Measurements from ENCODE around the gene SENP6. TPM values are rescaled to one million over a fixed set of nuclear protein-coding genes. Genes with fewer than 3 reads are reported as not detected.

Gene SENP6
- total and polyA plus RNA-seq, 2 donors (not counting 1 experiment from before 2014, with no cell fraction given), result 30.8 to 161 TPM

DNA sequence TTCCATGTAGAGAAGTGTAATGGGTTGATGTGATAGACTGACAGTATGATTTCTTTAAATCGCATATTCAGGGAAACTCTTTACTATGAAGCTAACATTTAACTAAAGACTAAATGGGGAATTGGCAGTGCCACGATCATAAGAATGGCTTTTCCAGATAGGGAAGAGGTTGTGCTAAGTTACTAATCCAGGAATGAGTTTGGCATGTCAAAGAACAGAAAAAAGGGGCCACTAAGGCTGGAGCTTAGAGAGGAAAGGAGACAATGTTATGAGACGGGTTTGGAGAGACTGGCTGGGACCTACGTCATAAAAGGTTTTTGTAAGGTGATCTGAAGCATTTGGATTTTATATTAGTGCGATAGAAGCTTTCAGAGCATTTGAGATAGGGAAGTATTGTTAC, 40.6 kb downstream of the SENP6 start:
- H3K9me3 Mint-ChIP-seq (ENCODE audit: insufficient read depth), result no peaks in the 10 kb centered on the region
- Histone ChIP-seq H3K27me3 (replicated peaks in 1 of 4; ENCODE audit: control extremely low read depth in 1 of 4, control insufficient read depth in 3 of 4, insufficient read depth in 4 of 4, low read length in 3 of 4) (no peaks in the 10 kb centered on the region), H3K9ac (ENCODE audit: low read length) (no peak overlapping the region), H3K36me3 (replicated peaks in 1 of 2; ENCODE audit: control extremely low read depth in 1 of 2, control insufficient read depth in 1 of 2, extremely low read depth in 1 of 2, insufficient read depth in 2 of 2, low read length in 1 of 2) (peaks cover 15 to 29% of the 10 kb centered on the region in 2 experiments), H3K4me2 (replicated peaks; ENCODE audit: low read depth, low read length, poor library complexity, severe bottlenecking) (no peak overlapping the region), H3K9me3 (ENCODE audit: control extremely low read depth in 1 of 3, control insufficient read depth in 2 of 3, insufficient read depth in 1 of 3, low read length in 2 of 3) (no peaks in the 10 kb centered on the region), H2AFZ (ENCODE audit: insufficient read depth, low read depth, low read length, poor library complexity, severe bottlenecking) (no peak overlapping the region), H3K4me1 (ENCODE audit: control insufficient read depth in 2 of 2, insufficient read depth in 2 of 2, low read length in 2 of 2) (no peaks in the 10 kb centered on the region), H3K27ac (ENCODE audit: low read length in 2 of 2) (no peak overlapping the region), H4K20me1 (ENCODE audit: control insufficient read depth, insufficient read depth, low read length, poor library complexity, severe bottlenecking) (no peaks in the 10 kb centered on the region), H3K79me2 (ENCODE audit: control insufficient read depth, insufficient read depth, low read length) (peaks cover 10% of the 10 kb centered on the region), H3K4me3 (ENCODE audit: control extremely low read depth in 1 of 5, extremely low read depth in 1 of 5, insufficient read depth in 1 of 5, low read depth in 2 of 5, low read length in 4 of 5) (no peak overlapping the region)
- intact Hi-C loops (cut with micrococcal nuclease), result no loop called here
- H3K4me1 Mint-ChIP-seq, result no peaks in the 10 kb centered on the region
- H3K27ac Mint-ChIP-seq, result no peak overlapping the region
- H3K27me3 Mint-ChIP-seq, result no peaks in the 10 kb centered on the region
- WGBS (ENCODE audit: insufficient coverage), result 98% methylated on average over 4 of the region's 5 CpGs
- ATAC-seq (ENCODE audit: low read depth) (no peak), DNase-seq (no peak)
- H3K4me3 Mint-ChIP-seq, result no peak overlapping the region
- CTCF ChIA-PET, result no interaction called here
- TF ChIP-seq, protein P1, sequence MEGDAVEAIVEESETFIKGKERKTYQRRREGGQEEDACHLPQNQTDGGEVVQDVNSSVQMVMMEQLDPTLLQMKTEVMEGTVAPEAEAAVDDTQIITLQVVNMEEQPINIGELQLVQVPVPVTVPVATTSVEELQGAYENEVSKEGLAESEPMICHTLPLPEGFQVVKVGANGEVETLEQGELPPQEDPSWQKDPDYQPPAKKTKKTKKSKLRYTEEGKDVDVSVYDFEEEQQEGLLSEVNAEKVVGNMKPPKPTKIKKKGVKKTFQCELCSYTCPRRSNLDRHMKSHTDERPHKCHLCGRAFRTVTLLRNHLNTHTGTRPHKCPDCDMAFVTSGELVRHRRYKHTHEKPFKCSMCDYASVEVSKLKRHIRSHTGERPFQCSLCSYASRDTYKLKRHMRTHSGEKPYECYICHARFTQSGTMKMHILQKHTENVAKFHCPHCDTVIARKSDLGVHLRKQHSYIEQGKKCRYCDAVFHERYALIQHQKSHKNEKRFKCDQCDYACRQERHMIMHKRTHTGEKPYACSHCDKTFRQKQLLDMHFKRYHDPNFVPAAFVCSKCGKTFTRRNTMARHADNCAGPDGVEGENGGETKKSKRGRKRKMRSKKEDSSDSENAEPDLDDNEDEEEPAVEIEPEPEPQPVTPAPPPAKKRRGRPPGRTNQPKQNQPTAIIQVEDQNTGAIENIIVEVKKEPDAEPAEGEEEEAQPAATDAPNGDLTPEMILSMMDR (IDR thresholded peaks at IDR 0.05), result no peak
- TF ChIP-seq EZH2 (IDR thresholded peaks at IDR 0.05; ENCODE audit: borderline replicate concordance, insufficient read depth, low read depth, low read length, poor library complexity, severe bottlenecking), result no peak
- POLR2A ChIA-PET, result no interaction called here

- ChIA-PET CTCF (no interaction called here), POLR2A (no interaction called here)
- no CpG with 5 or more reads among the region's 1 CpG for WGBS (ENCODE audit: insufficient coverage)
- H3K27me3 ChIP-seq (replicated peaks in 1 of 4; ENCODE audit: control extremely low read depth in 1 of 4, control insufficient read depth in 3 of 4, insufficient read depth in 4 of 4, low read length in 3 of 4), result no peaks in the 10 kb centered on the region
- intact Hi-C loops (cut with micrococcal nuclease), result no loop called here
- no peaks in the 10 kb centered on the region for H3K27me3 Mint-ChIP-seq
- ATAC-seq (ENCODE audit: low read depth) (no peak), DNase-seq (no peak)
- TF ChIP-seq, protein P1 (IDR thresholded peaks at IDR 0.05), result no peak
- no peak for TF ChIP-seq EZH2 (IDR thresholded peaks at IDR 0.05; ENCODE audit: borderline replicate concordance, insufficient read depth, low read depth, low read length, poor library complexity, severe bottlenecking)
- no peaks in the 10 kb centered on the region for H4K20me1 ChIP-seq (ENCODE audit: control insufficient read depth, insufficient read depth, low read length, poor library complexity, severe bottlenecking)
- no peaks in the 10 kb centered on the region for H3K9me3 ChIP-seq (ENCODE audit: control extremely low read depth in 1 of 3, control insufficient read depth in 2 of 3, insufficient read depth in 1 of 3, low read length in 2 of 3)
- peaks cover 5% of the 10 kb centered on the region for H3K79me2 ChIP-seq (ENCODE audit: control insufficient read depth, insufficient read depth, low read length)
- H3K9me3 Mint-ChIP-seq (ENCODE audit: insufficient read depth), result no peaks in the 10 kb centered on the region
- H3K4me1 Mint-ChIP-seq, result no peaks in the 10 kb centered on the region
- H3K9ac ChIP-seq (ENCODE audit: low read length), result no peak overlapping the region
- H3K27ac ChIP-seq (ENCODE audit: low read length in 2 of 2), result no peak overlapping the region
- H3K4me2 ChIP-seq (replicated peaks; ENCODE audit: low read depth, low read length, poor library complexity, severe bottlenecking), result no peak overlapping the region
- H2AFZ ChIP-seq (ENCODE audit: insufficient read depth, low read depth, low read length, poor library complexity, severe bottlenecking), result no peak overlapping the region
- no peak overlapping the region for H3K27ac Mint-ChIP-seq
- no peak overlapping the region for H3K4me3 ChIP-seq (ENCODE audit: control extremely low read depth in 1 of 5, extremely low read depth in 1 of 5, insufficient read depth in 1 of 5, low read depth in 2 of 5, low read length in 4 of 5)
- peaks cover 15 to 29% of the 10 kb centered on the region in 2 experiments for H3K36me3 ChIP-seq (replicated peaks in 1 of 2; ENCODE audit: control extremely low read depth in 1 of 2, control insufficient read depth in 1 of 2, extremely low read depth in 1 of 2, insufficient read depth in 2 of 2, low read length in 1 of 2)
- H3K4me3 Mint-ChIP-seq, result no peak overlapping the region
- H3K4me1 ChIP-seq (ENCODE audit: control insufficient read depth in 2 of 2, insufficient read depth in 2 of 2, low read length in 2 of 2), result no peaks in the 10 kb centered on the region
Measured at GRCh38 chr6:75643173-75643572, 41.5 kb downstream of the SENP6 start.

Measured in B cell (primary cell).